Activated CD4-positive, alpha-beta memory T cell treated with anti-CD3 and anti-CD28 coated beads for 36 hours (primary cell): Measurements from ENCODE around the gene TAF12. TPM values are rescaled to one million over a fixed set of nuclear protein-coding genes. Genes with fewer than 3 reads are reported as not detected.
"Not testable (repeated sequence)": the region's sequence is repeated elsewhere in the genome, so short reads cannot be mapped to it uniquely, and the experiment has no call there.

Experiments used
- CTCF ChIA-PET: fragments of 350-600 bp; sonication (Branson Sonifier 250); formaldehyde crosslinking; loops from one replicate; lab custom pipeline; 2021; ENCODE audit warnings: antibody characterized with exemption, inconsistent platforms; lab: Charles Lee
- POLR2A ChIA-PET: fragments of 350-600 bp; sonication (Branson Sonifier 250); formaldehyde crosslinking; loops from one replicate; lab custom pipeline; 2021; ENCODE audit warnings: antibody characterized with exemption; lab: Charles Lee
- DNase-seq: peaks from one replicate; pipeline ENCODE4 v3.0.0-alpha.2; 2020
- H3K27ac Mint-ChIP-seq: one replicate; pipeline ENCODE4 v1.8.0; 2021; ENCODE audit warnings: mixed read lengths
- H3K27me3 Mint-ChIP-seq: one replicate; pipeline ENCODE4 v1.8.0; 2021; ENCODE audit warnings: mixed read lengths
- H3K36me3 Mint-ChIP-seq: one replicate; pipeline ENCODE4 v1.8.0; 2021; ENCODE audit warnings: mixed read lengths
- H3K4me1 Mint-ChIP-seq: one replicate; pipeline ENCODE4 v1.8.0; 2021; ENCODE audit warnings: low read depth, mixed read lengths
- H3K4me3 Mint-ChIP-seq: one replicate; pipeline ENCODE4 v1.8.0; 2021; ENCODE audit warnings: mild to moderate bottlenecking, mixed read lengths
- H3K9me3 Mint-ChIP-seq: one replicate; pipeline ENCODE4 v1.8.0; 2021; ENCODE audit warnings: mixed read lengths
- intact Hi-C: fragments of 100-400 bp; cut with micrococcal nuclease; formaldehyde crosslinking; loops from one replicate; pipeline ENCODE4 v1.15.1; 2023
- total RNA-seq, 2 experiments: library from RNA; stranded (reverse); gene quantifications; one replicate each; pipeline ENCODE4 v1.2.3, GENCODE V29; 2021

Gene TAF12
- total RNA-seq, 2 experiments from 2014 or later, result 26.8 to 27.5 TPM

DNA sequence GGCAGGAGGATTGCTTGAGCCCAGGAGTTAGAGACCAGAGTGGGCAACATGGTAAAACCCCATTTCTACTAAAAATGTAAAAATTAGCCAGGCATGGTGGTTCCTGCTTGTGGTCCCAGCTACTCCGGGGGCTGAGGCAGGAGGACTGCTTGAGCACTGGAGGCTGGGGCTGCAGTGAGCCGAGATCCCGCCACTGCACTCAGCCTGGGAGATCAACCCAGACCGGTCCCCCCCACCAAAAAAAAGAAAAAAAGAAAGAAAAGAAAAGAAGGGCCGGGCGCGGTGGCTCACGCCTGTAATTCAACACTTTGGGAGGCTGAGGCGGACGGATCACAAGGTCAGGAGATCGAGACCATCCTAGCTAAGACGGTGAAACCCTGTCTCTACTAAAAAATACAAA lies 23.9 kb upstream of the TAF12 start:
- no peak overlapping the region for H3K4me3 Mint-ChIP-seq
- H3K27ac Mint-ChIP-seq, result peak overlapping the region; percentile 23
- CTCF ChIA-PET, result no interaction called here

DNA sequence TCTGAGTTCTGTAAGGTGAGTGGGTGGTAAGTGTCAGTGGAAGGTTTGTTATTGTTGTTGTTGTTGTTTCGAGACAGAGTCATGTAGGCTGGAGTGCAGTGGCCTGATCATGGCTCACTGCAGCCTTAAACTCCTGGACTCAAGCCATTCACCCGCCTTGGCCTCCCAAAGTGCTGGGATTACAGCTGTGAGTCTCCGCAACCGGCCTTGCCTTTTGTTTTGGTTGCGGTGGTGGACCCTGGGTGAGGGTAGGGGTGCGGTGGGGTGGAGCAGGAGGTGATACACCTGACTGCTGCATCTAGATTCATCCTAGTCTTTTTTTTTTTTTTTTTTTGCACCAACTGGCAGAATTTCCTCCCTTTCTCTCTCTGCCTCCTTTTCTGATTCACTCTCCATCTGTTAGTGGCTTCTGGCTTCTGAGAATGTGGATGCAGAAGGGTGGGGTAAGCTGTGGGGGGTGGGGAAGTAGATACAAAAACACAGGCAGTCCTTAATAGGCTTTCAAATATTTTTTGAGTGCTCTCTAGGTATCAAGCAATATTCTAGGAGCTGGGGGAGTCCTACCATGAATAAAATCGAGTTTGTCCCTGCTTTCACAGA lies 21.1 kb upstream of the TAF12 start:
- H3K36me3 Mint-ChIP-seq, result no peaks in the 10 kb centered on the region
- intact Hi-C loops, result no loop called here
- no peaks in the 10 kb centered on the region for H3K27me3 Mint-ChIP-seq
- no peaks in the 10 kb centered on the region for H3K9me3 Mint-ChIP-seq
- no peak overlapping the region for H3K4me3 Mint-ChIP-seq
- ChIA-PET POLR2A (interaction anchor here (2.3 kb wide), 1 partner anchor 16 kb away, joined by 11 read pairs; the partner anchor contains the start of gene RNU11), CTCF (interaction anchor here (1.4 kb wide), 1 partner anchor 21 kb away, joined by 4 read pairs; the partner anchor contains the start of gene TAF12)
- H3K27ac Mint-ChIP-seq, result no peak overlapping the region
- no peak for DNase-seq
- peaks cover 7% of the 10 kb centered on the region for H3K4me1 Mint-ChIP-seq

More for the DNA sequence above, 23.9 kb upstream of the TAF12 start:
- H3K27me3 Mint-ChIP-seq, result no peaks in the 10 kb centered on the region
- POLR2A ChIA-PET, result interaction anchor here (5.5 kb wide), 1 partner anchor 18 kb away, joined by 120 read pairs; the partner anchor contains the start of gene RNU11
- no peaks in the 10 kb centered on the region for H3K36me3 Mint-ChIP-seq
- no peaks in the 10 kb centered on the region for H3K9me3 Mint-ChIP-seq
- intact Hi-C loops, result no loop called here
- peaks cover 11% of the 10 kb centered on the region for H3K4me1 Mint-ChIP-seq
- DNase-seq, result no peak

DNA sequence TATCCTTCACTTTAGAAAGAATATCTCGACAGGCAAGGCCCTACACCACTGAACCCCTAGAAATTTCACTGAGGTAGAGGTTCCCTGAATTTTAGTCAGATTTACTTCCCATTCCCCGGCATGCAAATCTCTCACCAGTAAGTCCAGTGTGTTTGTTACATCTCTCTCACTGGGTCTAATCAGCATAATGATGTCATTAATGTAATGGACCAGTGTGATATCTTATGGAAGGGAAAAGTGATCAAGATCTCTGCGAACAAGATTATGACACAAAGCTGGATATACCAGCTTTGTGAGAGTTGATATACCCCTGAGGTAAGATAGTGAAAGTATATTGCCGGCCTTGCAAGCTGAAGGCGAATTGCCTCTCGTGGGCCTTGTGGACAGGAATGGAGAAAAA lies 13.5 kb upstream of the TAF12 start:
- POLR2A ChIA-PET, result interaction anchor here (1.4 kb wide), 1 partner anchor 8 kb away, joined by 5 read pairs; the partner anchor contains the start of gene RNU11

DNA sequence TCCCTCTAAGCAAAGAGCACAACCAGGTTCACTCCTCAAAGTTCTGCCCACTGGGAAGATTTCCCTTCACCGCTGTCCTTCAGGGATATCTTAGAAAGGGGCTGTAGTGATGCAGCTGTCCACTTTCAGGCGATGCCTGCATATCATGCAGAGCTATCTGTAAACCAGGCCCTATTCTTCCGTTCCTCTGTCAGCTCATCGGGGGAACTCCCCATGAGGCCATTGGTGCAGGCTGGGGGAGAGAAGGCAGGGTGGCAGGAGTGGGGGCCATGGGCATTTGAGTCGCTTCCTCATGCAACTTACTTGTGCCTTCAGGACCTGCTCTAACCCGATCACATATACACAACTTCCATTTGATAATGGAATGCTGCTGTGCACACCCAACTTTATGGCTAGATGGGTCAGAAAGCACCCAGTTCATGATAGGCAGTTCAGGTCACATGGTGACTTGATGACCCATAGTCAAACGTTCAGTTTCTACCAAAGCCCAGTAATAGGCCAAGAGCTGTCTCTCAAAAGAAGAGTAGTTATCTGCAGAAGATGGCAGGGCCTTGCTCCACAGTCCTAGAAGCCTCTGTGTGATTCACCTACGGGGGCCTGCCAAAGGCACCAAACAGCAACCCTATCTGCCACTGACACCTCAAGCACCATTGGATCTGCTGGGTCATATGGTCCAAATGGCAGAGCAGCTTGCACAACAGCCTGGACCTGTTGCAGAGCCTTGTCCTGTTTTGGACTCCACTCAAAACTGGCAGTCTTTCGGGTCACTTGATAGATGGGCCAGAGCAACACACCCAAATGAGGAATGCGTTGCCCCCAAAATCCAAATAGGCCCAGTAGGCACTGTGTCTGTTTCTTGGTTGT lies 12.8 kb upstream of the TAF12 start:
- POLR2A ChIA-PET, H3K4me1 Mint-ChIP-seq, H3K27me3 Mint-ChIP-seq: not testable (repeated sequence)

More for the DNA sequence above, 13.5 kb upstream of the TAF12 start:
- Mint-ChIP-seq H3K4me3 (no peak overlapping the region), H3K27ac (no peak overlapping the region), H3K4me1 (no peaks in the 10 kb centered on the region), H3K9me3 (no peaks in the 10 kb centered on the region), H3K27me3 (no peaks in the 10 kb centered on the region), H3K36me3 (no peaks in the 10 kb centered on the region)
- intact Hi-C loops, result no loop called here
- CTCF ChIA-PET, result interaction anchor here (0.9 kb wide), 1 partner anchor 221 kb away, joined by 4 read pairs; no protein-coding TSS in a partner anchor
- no peak for DNase-seq

DNA sequence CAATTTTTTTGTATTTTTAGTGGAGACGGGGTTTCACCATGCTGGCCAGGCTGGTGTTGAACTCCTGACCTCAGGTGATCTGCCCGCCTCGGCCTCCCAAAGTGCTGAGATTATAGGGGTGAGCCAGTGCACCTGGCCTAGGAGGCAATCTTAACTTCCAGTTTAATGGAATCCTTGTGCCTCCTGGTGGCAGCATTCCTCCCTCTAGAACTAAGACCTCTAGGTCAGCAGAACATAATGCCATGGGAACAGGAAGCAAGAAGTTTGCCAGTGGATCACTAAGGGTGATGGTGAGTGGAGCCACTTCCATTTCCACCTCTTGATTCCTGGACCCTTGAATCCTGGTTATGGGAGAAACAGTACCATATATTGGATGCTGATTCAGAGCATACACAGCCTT lies 11.0 kb upstream of the TAF12 start:
- H3K4me1 Mint-ChIP-seq, DNase-seq, H3K4me3 Mint-ChIP-seq, CTCF ChIA-PET, POLR2A ChIA-PET, intact Hi-C loops, H3K27ac Mint-ChIP-seq, H3K9me3 Mint-ChIP-seq, H3K27me3 Mint-ChIP-seq, H3K36me3 Mint-ChIP-seq: not testable (repeated sequence)

More for the DNA sequence above, 12.8 kb upstream of the TAF12 start:
- H3K9me3 Mint-ChIP-seq, H3K27ac Mint-ChIP-seq, intact Hi-C loops, CTCF ChIA-PET, H3K4me3 Mint-ChIP-seq, H3K36me3 Mint-ChIP-seq, DNase-seq: not testable (repeated sequence)

DNA sequence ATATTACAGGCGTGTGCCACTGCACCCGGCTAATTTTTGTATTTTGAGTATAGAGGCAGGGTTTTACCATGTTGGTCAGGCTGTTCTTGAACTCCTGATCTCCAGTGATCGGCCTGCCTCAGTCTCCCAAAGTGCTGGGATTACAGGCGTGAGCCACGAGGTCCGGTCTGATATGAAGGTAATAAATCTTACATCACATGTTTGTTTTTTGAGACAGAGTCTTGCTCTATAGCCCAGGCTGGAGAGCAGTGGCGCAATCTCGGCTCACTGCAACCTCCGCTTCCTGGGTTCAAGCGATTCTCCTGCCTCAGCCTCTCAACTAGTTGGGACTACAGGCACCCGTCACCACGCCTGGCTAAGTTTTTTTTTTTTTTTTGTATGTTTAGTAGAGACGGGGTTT lies 10.2 kb upstream of the TAF12 start:
- H3K27ac Mint-ChIP-seq, H3K4me1 Mint-ChIP-seq, H3K4me3 Mint-ChIP-seq, CTCF ChIA-PET, POLR2A ChIA-PET, DNase-seq, H3K27me3 Mint-ChIP-seq, H3K9me3 Mint-ChIP-seq, H3K36me3 Mint-ChIP-seq, intact Hi-C loops: not testable (repeated sequence)

DNA sequence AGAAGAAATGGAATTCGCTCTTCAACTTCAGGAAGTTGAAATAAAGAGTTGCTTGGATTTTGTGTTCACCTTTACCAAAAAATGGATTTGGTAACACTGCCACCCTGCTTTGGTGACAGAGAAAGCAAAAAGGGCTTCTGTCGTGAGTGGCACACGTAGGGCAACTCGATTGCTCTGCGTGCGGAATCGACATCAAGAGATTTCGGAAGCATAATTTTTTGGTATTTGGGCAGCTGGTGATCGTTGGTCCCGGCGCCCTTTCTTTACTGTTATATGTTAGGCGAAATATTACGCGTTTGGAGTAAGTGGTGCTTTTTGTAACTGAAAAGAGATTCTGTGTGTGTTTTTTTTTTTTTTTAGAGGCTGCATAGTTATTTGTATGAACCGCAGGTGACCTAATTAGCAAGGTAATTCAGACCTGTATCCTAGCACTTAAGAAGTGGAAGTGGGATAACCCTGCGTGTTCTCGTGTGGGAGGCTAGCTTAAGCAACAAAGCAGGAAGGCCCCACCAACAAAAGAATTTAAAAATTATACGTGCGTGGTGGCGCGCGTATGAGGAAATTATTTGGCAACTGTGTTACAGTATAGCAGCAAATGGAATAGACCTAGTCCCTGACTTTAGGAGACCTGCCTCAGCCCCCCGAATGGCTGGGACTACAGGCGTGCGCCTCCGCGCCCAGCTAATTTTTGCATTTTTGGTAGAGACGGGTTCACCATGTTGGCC lies 5.8 kb upstream of the TAF12 start, which contains the start of gene RNU11:
Gene RNU11, plus strand, starts transcription at position 127 of the 725 bp plus-strand sequence.
- Mint-ChIP-seq H3K4me1 (peaks cover 27% of the 10 kb centered on the region), H3K9me3 (no peaks in the 10 kb centered on the region), H3K36me3 (peaks cover 3% of the 10 kb centered on the region), H3K4me3 (peak within 1 kb of the TSS; percentile 93), H3K27me3 (no peaks in the 10 kb centered on the region), H3K27ac (peak within 1 kb of the TSS; percentile 99)
- intact Hi-C loops, result loop anchor here (1.0 to 10.0 kb wide), 5 partner anchors 20 to 401 kb away; partner anchors contain the start of genes GMEB1, TRNAU1AP and YTHDF2
- peak; percentile 91 for DNase-seq
- ChIA-PET CTCF (interaction anchor here (0.6 to 1.4 kb wide), 5 partner anchors 11 to 534 kb away, joined by 3 to 8 read pairs (median 4); partner anchors contain the start of genes SRSF4 and YTHDF2), POLR2A (interaction anchor here (0.5 to 5.2 kb wide), 31 partner anchors 8 to 880 kb away, joined by 3 to 120 read pairs (median 4); partner anchors contain the start of genes ATP5IF1, GMEB1, MED18 and RAB42)

DNA sequence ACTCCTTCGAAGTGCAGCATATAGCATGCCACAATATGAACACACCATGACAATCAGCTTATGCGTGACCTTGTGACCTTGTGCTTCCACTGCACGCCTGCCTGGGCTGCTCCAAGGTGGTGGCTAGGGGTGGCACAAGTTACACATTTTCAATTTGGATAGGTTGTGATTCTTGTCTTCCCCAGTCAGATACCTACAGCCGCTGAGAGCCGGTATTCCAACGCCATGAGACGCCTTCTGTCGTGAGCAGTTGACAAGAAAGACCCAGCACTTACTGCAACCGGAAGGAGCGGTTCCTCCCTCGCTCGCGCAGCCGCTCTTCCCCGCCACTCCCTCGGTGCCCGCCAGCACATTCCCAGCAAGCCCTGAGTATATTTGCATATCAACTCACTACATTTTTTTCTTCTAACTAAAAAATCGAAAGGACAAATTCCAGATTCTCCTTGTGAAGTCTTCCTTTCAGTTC lies 5.2 kb upstream of the TAF12 start:
- H3K36me3 Mint-ChIP-seq, result peaks cover 6% of the 10 kb centered on the region
- intact Hi-C loops, result loop anchor here (1.0 to 10.0 kb wide), 5 partner anchors 20 to 401 kb away; partner anchors contain the start of genes GMEB1, TRNAU1AP and YTHDF2
- no peaks in the 10 kb centered on the region for H3K27me3 Mint-ChIP-seq
- H3K4me3 Mint-ChIP-seq, result peak overlapping the region; percentile 93
- POLR2A ChIA-PET, result interaction anchor here (0.5 to 5.2 kb wide), 26 partner anchors 7 to 879 kb away, joined by 3 to 120 read pairs (median 6); partner anchors contain the start of genes GMEB1, MED18, RAB42 and RCC1
- H3K9me3 Mint-ChIP-seq, result no peaks in the 10 kb centered on the region
- H3K4me1 Mint-ChIP-seq, result peaks cover 27% of the 10 kb centered on the region
- CTCF ChIA-PET, result interaction anchor here (0.9 to 1.4 kb wide), 5 partner anchors 21 to 534 kb away, joined by 3 to 8 read pairs (median 3); partner anchors contain the start of genes SRSF4 and YTHDF2
- peak overlapping the region; percentile 99 for H3K27ac Mint-ChIP-seq
- peak; percentile 94 for DNase-seq

DNA sequence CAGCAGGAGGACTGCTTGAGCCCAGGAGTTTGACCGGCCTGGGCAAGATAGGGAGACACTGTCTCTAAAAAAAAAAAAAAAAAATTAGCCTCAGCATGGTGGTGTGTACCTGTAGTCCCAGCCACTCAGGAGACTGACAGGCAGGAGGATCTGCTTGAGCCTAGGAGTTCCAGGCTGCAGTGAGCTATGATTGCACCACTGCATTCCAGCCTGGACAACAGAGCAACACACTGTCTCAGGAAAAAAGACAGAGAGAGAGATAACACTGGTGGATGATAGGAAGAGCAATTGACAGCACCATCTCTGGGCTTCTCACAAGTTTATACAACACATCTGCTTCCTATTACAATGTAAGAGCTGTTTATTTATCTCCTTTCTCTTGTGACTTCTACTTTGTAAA lies 3.2 kb upstream of the TAF12 start:
- no peak overlapping the region for H3K4me3 Mint-ChIP-seq
- H3K27ac Mint-ChIP-seq, result peak overlapping the region; percentile 44

DNA sequence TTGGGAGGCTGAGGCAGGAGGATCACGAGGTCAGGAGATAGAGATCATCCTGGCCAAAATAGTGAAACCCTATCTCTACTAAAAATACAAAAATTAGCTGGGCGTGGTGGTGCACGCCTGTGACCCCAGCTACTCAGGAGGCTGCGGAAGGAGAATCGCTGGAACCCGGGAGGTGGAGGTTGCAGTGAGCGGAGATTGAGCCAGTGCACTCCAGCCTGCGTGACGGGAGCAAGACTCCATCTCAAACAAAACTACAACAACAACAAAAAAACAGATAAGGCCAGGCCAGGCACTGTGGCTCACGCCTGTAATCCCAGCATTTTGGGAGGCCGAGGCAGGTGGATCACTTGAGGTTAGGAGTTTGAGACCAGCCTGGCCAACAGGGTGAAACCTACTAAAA lies 2.5 kb upstream of the TAF12 start:
- H3K9me3 Mint-ChIP-seq, H3K36me3 Mint-ChIP-seq, DNase-seq, CTCF ChIA-PET, H3K27me3 Mint-ChIP-seq, H3K4me3 Mint-ChIP-seq: not testable (repeated sequence)
- Mint-ChIP-seq H3K27ac (peak overlapping the region; percentile 45), H3K4me1 (peaks cover 44% of the 10 kb centered on the region)
- intact Hi-C loops, result loop anchor here (5.0 to 10.0 kb wide), 2 partner anchors 91 to 398 kb away; partner anchors contain the start of gene TRNAU1AP
- POLR2A ChIA-PET, result interaction anchor here (0.7 to 2.7 kb wide), 3 partner anchors 96 to 137 kb away, joined by 3 to 18 read pairs (median 3); no protein-coding TSS in a partner anchor

More for the DNA sequence above, 3.2 kb upstream of the TAF12 start:
- Mint-ChIP-seq H3K4me1 (peaks cover 38% of the 10 kb centered on the region), H3K9me3 (no peaks in the 10 kb centered on the region), H3K27me3 (no peaks in the 10 kb centered on the region), H3K36me3 (peaks cover 9% of the 10 kb centered on the region)
- intact Hi-C loops, result loop anchor here (5.0 to 10.0 kb wide), 2 partner anchors 91 to 399 kb away; partner anchors contain the start of gene TRNAU1AP
- ChIA-PET POLR2A (interaction anchor here (1.2 to 5.2 kb wide), 2 partner anchors 22 to 137 kb away, joined by 3 to 120 read pairs; partner anchors contain the start of gene GMEB1), CTCF (interaction anchor here (0.6 to 1.4 kb wide), 2 partner anchors 64 to 91 kb away, joined by 3 to 6 read pairs; partner anchors contain the start of gene YTHDF2)
- DNase-seq, result no peak
